Measurements from ENCODE around the gene LSM14B.

The LSM14B gene

GRCh38 chr20:62133051-62133845 lies 11.0 kb downstream of the LSM14B start:
- no peak for DNase-seq

DNA sequence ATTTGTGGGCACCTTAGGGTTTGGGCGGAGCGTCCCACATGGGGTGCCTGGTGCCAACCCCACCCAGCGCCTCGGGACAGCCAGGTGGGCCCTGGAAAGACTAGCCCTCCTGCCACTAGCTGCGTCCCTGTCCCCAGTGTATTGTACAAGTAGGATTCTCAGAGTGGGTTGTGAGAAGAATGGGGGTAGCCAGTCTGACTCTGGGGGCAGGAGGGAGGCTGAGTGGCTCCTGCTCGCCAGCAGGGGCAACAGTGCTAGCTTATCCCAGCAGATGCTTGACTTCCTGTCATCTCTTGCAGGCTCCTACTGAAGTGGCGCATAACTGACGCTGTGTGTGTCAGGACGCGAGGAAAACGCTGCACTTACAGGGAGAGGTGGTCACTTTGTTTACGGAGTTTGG lies 11.6 kb downstream of the LSM14B start:
- no peak for DNase-seq

- no peak for DNase-seq
These were observed 12.5 kb downstream of the LSM14B start for GRCh38 chr20:62134735-62135231.

GRCh38 chr20:62135573-62136266 lies 13.4 kb downstream of the LSM14B start:
- no peak for DNase-seq

GRCh38 chr20:62136283-62137091 lies 14.2 kb downstream of the LSM14B start:
- peak; percentile 84 for DNase-seq

- no peak for DNase-seq
These were observed 14.8 kb downstream of the LSM14B start for GRCh38 chr20:62137092-62137384.

DNA sequence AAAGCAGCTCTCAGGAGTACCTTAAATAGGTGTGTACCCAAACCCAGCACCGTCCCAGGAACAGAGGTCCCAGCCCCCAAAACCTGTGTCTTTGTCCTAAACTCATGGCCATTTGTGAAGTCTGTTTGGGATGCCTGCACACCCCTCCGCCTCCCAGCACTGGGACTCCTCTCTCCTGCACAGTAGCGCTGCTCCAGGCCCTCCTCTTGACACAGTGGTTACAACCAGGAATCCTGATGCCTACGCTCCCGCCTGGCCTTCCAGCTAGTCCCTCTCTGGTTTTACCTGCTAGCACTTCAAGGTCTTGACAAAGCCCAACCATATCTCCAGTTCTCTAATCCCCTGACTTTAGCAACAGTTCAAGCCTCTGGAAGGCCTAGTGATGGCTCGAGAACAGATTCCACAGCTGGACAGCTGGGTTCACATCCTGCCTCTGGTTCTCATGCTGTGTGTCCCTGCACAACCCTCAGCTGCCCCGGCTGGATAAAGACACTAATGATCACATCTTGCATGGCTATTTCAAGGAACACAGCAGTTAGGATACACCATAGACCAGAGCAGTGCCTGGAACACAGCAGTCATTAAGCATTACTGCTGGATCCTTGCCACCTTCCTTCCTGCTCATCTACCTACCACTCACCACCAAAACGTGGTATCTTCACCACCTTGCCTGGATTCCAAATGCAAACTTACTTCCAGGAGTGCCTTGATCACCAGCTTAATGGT lies 15.4 kb downstream of the LSM14B start:
- no peak for DNase-seq

DNA sequence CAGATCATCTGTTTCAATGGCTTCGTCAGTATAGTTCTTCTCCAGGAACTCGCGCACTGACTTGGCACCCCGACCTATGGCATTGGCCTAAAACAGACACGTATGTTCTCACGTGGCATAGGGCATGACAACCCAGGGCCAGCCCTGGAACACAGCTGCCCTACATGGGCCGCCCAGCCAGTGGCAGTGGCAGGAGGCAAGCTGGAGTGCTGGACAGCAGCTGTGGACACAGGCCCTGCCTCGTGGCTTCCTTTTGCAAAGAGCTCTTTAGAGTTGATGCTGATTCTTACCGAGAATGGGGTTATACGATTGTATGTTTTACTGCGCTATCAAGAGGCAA lies 15.9 kb downstream of the LSM14B start:
- DNase-seq: no peak

GRCh38 chr20:62138912-62139311 lies 16.6 kb downstream of the LSM14B start:
- DNase-seq: no peak

DNA sequence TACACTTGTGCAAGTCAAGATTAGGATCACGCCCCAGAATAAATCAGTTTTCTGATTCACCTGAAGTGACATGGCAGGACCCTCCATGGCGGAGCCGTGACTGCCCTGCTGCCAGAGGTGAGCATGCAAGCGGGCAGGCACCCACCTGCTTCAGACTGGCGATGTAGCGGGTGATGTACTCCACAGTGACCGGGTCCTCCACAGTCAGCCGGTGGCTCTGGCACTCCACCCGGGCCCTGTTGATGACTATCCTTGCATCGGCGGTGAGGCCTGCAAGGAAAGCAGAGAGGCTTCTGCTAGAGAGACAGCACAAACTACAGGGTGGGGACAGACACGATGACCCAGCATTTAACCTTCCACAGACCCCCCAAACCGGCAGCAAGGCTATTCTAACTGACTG lies 17.4 kb downstream of the LSM14B start:
- DNase-seq: no peak

DNA sequence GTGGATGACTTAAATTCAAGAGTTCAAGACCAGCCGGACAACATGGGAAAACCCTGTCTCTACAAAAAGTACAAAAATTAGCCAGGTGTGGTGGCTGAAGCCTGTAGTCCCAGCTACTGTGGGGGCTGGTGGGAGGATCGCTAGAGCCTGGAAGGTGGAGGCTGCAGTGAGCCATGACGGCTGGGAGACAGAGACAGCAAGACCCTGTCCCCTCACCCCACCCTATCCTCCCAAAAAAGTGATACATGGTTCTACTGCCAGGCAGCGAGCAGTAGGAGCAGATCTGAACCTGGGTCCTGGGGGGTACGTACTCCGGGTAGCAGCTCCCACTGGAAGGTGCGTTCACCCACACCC lies 18.7 kb downstream of the LSM14B start:
- no peak for DNase-seq

- DNase-seq: peak; percentile 17
These were observed 19.3 kb downstream of the LSM14B start for GRCh38 chr20:62141397-62142251.

DNA sequence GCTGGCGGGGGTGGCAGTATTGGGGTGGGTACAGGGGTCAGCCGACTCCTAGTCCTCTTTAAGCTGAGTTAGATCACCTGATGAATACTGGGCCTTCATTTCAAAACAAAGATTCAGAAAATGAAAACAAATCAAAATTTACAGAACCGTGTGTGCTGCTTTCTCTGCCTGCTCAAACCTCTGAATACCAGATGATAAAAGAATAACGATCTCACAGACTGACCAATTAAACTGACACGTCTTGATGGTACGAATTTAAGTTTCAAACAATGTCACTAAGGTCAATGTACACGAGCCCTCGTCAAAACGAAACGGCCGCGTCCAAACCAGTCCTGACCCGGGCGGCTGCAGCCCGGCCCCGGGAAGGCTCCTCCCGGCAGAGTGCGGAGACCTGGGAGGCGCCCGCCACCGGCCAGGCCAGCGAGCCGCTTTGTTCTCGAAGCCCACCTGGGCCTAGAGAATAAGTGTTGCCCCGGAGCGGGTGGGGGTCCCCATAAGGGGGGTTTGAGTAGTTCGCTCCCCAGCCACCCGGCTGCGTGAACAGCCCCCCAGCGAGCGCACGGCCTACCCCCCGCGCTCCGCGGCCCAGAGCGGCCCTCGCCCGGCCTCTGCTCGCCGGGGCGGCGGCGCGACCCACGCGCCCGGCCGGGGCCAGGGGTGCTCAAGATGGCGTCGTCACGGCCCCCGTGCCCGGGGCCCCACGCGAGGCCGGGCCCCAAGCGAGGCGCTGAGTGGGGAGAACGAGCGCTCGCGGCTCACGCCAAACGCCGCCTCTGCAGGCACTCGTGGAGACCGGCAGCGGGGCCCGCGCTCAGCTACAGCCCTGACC lies 20.2 kb downstream of the LSM14B start:
- DNase-seq: peak; percentile 55

GRCh38 chr20:62143081-62143956 lies 21.0 kb downstream of the LSM14B start, which contains the start of the genes PSMA7 and SS18L1:
TSS of gene PSMA7 (minus strand) at chr20:62143394. CDS start at chr20:62143303, 91 bp downstream.
TSS of gene SS18L1 (plus strand) at chr20:62143769. CDS start at chr20:62143821, 52 bp downstream.
- peak; percentile 94 for DNase-seq

DNA sequence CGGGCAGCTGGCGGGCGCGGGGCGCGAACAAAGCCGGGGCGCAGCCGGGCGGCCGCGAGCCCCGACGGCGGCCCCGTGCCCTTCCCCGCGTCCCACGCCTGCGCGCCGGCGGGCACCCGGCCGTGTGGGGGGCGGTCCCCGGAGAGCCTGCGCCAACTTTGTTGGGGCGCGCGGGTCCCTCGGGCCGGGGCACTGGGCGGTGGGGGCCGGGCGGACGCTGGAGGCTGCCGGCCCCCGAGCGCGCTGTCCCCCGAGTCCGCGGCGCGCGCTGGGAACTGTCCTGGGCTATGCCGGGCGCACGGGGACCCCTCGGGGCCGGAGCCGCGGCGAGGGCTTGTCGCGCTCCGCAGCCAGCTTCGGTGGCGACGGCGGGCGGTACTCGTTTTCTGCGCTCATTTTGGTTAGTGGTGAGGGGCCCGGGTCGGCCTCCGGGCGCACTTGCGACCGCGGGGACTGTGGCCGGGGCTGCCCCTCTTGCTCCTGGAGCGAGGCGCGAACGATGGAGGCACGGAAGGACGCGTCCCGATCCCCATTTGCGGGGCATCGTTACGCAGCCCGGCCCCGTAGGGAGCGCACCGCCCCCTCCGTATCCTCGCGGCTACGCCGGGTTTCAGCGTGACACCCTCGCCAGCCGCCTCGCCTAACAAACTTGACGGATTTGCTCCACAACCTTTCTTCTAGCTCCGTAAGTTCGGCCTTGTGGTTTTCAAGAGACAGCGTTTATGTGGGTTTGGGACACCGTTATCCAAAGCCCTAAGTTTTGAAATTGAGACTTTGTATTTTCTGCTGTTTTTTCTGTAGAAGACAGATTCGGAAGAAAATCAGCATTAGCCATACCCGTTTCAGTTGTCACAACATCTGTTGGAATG lies 21.9 kb downstream of the LSM14B start:
- DNase-seq: peak; percentile 73

DNA sequence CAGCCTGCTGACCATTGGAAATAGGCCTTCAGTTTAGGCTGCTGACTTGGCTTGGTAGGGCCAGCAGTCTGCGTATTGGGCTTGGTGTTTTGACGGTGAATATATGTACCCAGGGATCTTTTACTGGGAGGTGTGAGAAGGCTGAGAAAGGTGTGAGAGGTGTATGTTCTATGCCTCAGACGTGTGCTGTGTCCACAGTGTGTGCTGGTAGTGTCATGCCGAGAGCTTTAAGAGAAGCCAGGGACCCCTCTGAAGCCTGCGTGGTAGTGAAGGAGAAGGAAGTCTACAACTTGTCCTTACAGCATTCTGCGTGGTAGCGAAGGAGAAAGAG lies 23.4 kb downstream of the LSM14B start:
- no peak for DNase-seq

DNA sequence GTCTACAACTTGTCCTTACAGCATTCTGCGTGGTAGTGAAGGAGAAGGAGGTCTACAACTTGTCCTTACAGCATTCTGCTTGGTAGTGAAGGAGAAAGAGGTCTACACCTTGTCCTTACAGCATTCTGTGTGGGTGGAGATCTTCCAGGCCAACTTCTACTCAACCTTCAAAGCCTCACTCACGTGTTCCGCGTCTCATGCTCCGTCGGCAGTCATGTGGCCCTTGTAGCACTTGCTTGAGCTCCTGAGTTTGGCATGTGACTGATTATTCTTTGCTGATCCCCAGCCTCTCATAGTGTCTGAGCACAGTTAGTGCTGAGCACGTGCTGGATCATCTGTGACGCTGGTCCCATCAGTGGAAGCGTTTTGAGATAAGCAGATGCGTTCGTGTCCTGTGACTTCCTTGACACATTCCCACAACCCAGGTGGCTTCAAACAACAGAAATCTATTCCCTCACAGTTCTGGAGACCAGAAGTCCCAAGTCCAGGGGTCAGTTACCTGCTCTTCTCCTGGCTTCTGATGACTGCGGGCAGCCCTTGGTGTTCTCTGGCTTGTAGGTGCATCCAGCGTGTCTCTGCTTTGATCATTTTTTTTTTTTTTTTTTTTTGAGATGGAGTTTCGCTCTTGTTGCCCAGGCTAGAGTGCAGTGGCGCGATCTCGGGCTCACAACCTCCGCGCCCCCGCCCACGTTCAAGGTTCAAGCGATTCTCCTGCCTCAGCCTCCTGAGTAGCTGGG lies 23.9 kb downstream of the LSM14B start:
- DNase-seq: no peak

GRCh38 chr20:62147125-62147524 lies 24.9 kb downstream of the LSM14B start:
- DNase-seq: no peak

Data from eye (tissue), 1 donor.